T-helper 2 cell (primary cell): ENCODE results near the gene EFNA5.

Experiments used
- DNase-seq, 5 experiments: peaks; one replicate each; pipeline versions ENCODE4 v3.0.0 to v3.0.0-alpha.2; 2012 to 2022

Gene EFNA5

DNA sequence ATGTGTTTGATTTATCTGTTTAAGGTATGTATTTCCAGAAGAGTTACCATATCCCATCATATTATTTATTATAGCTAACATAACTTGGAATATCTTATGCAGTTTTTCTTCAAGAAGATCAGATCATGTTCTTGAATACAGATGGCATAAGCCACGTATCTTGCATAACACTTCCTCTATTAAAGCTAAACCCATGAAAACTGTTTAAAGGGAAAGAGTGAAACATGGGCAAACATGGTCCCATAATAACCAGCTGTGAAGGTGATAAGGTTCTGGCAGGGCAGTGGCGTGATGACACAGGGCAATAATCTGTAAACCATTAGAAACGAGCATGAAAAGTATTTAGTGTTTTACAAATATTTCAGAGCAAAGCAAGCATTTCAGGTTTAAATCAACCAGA, 34.2 kb downstream of the EFNA5 start:
- DNase-seq = no peak

DNA sequence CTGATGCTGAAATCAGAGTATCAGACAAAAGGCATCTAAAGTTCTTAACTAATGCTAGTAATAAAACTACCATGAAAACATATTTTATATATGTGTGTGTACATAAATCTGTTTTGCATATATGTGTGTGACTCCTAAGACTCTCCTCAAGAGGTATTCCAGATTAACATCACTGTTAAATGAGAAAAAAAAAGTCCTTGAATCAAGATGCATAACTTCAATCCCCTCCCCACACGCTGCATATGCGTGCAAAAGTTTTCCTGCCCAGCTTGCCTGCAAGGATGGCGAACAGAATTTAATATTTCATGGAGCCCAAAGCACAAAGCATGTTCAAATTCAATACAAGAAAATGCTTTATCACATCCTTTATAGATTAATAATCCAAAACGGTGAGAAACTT, 34.7 kb downstream of the EFNA5 start:
- no peak for DNase-seq

DNA sequence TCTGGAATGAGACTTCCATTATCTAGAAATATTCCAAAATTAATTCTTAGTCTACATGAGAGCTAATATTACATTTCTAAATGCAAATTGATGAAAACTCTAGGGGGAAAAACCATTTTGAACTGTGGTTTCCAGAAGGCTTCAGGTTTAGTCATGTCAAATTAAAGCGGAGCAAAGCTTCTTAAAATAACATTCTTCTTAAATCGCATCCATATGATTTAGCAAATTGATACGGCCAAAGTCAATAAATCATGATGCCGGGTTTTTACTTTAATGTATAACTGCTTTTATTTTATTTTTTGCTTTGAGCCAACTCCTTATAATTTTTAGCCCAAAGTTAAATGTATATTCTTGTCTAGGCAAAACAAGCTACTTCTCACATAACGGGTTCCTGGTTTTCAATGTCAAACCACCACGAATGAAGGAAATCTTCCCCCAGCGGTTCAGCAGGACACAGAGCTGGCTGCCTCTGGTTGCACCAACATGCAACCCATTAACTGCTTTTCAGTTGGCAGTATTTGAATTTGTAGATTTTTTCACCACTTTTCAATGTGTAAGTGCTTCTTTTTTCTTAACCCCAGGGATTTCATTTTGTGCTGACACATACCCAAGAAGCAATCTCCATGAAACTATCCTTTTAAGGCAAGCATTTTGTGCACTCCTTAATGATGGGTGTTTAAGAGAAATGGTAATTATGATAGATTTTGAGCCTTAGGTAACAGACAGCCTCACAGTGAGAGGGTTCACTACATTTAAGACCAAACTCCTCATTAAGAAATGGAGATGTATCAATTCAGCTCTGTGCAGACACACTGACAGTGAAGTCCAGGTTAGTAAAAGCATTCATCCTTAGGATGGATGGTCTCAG, 35.5 kb downstream of the EFNA5 start:
- no peak for DNase-seq

DNA sequence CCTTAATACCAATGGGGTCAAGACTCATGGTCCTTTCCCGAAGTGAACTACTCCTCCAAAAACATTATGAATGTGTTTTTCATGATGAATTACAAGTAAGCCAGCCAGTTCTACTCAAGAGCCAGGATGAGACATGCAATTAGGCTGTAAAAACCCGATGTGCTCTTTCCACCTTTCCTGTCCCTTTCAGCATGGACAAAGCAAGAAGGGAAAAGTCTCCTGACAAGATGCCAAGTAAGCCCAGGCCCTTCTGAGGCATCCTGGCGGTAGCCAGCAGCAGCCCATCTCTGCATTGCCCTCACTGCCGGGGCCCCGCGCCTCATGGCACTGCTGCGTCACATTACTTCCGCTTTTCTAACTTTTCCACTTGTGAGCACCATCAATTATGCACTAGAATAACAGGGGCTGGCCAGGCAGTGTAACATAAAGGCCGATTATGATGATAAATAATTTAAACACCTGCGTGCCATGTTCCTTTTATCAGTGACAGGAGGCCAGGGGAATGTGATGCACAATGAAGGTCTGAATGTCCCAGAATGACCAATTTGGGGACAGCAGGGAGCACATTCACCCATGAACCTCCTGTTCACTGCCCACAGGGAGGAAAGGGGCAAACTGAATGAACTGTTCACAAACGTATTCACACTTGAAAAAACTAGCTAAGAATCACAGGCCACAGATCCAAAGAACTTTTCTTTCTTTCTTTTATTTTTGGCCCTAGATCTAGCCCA, 37.4 kb downstream of the EFNA5 start:
- DNase-seq = no peak

DNA sequence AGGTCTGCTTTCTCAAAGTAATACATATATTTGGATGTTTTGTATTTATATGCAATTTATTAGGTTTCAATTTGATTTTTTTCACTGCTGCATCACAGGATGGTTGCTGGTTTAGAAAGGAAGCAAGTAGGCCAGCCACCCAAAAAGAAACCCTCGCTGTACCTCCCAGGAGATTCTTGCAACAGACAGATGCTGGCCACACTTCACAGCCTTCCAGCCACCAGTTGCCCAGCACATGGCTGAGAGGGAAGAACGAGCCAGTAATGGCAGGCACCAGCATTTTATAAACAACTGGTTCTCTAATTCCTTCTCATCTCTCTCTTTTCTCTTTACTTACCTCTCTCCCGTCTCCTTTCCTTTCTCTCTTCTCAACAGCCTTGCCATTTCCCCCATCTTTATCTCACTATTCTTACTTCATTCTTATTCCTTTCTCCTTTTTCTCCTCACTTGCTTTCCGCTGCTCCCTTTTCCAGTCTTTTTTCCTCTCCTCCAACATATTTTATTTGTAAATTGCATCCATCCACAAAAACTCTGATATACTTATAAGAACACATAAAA, 38.9 kb downstream of the EFNA5 start:
- DNase-seq = no peak

DNA sequence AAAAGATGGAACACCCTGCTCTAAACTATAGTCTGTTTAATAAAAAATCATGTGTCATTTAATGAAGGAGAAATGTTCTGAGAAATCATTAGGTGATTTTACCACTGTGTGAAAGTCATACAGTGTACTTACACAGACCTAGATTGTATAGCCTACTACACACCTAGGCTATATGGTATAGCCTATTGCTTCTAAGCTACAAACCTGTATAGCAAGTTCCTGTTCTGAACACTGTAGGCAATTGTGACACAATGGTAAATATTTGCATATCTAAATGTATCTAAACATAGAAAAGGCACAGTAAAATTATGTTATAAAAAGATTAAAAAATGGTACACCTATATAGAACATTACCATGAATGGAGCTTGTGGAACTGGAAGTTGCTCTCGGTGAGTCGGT, 40.6 kb downstream of the EFNA5 start:
- no peak for DNase-seq

DNA sequence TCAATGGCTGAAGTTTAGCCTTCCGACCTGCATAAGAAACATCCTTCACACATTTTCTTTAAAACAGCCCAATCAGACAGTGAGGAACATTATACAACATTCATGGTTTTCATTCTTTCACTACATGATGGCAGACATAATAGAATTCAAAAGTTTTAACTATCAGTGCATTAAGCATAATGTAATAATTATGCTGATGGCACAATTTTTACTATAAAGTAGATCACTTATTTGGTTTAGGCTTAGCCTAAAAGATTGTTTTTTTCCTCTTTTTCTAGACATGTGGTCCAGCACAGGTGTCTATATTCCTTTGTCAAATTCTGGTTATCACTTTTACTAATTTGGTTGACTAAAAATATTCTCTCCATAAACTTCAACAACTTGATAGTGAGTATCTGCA, 46.5 kb downstream of the EFNA5 start:
- DNase-seq = no peak

DNA sequence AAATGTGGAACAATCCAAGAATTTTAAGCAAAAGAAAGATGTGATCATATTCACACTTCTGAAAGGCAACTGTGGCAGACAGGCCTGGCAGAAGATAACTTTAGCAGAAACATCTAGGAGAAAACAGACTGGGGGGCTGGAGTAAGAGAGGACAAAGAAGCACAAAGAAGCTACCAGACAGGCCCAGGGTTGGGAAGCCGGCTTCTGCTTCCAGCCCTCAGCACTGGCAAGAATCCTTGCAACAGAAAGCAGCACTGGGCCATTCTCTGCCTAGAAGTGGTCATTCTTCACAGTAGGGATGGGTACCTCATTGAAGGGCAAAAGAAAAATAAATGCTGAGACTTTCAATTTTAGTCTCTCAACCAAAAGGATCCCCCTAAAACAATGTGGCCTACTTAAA, 49.6 kb downstream of the EFNA5 start:
- no peak for DNase-seq

DNA sequence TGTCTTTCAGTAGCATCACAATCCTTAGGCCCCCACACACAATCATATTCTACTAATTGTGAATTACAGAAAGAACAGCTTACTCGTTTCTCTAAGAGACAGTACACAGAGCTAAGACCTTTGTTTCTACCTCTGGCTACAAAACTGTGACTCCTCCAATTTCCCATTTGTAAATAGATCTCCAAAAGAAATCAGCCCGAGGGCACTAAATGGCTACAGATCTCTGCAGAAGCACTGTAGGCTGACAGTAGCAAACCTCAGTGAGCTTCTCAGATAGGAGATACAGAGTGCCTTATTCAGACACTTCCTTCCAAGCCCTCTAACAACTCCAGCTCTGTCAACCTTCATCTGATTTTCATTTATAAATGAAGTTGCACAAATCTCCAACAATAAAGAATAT, 51.0 kb downstream of the EFNA5 start:
- no peak for DNase-seq

DNA sequence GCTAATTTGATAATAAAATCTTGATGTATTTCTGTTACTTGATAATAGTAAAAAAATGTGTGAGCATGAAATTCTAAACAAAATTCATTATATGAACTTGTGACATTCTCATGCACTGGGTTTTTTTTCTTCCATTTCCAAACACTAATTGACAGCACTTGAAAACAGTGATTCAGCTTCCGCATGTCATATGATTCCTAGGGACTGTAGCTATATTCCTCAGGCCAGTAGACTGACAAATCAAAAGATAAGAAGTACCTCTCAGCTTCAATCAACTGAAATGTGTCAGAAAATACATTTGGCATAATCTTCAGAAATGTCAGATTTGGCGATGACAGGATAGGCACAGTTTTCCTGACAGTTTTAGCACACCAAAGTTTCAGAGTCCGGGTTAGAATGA, 52.5 kb downstream of the EFNA5 start:
- no peak for DNase-seq

DNA sequence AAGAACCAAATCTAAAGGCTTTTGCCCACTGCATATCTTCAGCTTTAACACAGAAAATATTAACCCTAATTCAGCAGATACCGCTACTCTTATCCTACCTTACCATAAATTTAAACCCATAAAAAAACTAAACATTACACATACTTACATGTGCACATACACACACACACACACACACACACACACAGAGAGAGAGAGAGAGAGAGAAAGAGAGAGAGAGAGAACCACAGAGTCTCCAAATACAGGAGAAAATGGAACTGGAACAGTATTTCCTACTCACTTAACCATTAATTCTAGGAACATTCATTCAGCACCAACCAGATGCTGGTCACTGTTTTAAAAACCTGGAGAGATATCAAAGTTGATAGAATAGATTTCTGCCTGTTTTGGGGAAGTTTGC, 53.7 kb downstream of the EFNA5 start:
- no peak for DNase-seq

DNA sequence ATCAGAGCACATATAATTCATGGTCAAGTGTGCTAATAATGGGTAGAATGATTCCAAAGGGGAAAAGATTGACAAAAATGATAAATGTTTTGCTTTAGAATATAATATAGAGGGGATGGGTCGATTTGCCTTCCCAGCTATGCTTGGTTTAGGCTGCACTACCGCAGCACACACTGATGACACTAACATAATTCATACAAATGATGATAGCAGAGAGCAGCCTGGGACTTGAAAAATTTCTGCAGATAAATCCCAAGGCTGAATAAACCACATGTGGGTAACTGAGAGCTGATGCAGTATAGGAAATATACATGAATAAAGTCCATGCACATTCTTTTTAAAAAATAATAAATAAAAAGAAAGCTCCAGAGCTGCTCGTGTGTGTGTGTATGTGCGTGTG, 54.5 kb downstream of the EFNA5 start:
- DNase-seq = no peak

DNA sequence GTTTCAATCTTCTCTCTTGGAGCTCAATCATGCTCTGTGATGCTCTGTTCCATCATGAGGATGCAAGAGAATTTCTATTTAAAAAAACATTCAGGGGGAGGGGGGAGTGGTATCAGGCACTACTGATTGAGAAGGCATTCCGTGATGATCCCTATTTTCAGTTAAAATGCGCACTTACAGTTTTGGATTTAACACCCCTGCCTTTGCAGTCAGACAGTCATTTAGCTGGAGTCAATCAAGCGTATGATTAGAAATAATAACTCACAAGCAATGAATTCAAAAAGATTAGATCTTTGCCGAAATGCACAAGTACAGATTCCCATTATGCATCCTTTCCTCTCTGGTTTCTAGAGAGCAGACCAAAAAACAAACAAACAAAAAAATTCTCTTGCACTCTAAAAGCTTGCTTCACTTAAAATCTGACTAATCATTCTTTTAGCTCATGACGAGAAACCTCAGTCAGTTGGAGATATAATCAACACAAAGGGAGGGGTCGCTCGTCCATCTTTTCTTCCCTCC, 55.4 kb downstream of the EFNA5 start:
- DNase-seq = no peak

DNA sequence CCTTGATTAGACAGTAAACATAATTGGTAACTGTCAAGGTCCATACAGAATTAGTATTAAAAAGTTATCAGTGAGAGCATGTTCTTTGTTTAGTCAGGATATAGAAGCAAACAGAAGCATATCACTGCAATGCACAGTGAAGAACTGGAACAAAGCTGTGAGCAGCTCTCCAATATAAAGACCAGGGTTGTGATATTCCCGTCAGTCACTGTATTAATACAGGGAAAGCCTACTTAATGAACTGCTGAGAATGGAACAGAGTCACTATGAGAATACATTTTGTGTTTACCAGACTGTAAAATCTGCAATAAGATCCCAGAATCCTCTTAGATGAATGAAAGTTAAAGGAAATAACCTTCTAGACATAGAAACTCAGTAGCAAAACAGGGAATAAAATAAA, 58.2 kb downstream of the EFNA5 start:
- no peak for DNase-seq

DNA sequence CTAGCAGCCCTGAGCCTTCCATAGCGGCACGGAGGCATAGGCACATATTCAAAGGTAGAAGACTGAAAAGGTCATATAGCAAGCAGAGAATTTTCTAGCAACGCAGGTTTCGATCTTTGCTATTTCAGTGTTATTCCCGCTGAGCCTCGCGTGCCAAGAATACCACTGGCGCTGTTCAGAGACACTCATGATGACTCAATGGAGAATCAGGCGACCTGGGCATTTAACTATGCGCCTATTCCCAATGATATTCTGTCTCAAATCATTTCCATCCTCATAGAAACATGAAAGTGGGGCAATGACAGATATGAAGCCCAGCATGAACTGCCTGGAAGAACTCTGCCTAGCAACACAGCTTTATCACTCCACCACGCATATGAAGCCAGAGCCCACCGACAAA, 59.9 kb downstream of the EFNA5 start:
- DNase-seq = no peak

DNA sequence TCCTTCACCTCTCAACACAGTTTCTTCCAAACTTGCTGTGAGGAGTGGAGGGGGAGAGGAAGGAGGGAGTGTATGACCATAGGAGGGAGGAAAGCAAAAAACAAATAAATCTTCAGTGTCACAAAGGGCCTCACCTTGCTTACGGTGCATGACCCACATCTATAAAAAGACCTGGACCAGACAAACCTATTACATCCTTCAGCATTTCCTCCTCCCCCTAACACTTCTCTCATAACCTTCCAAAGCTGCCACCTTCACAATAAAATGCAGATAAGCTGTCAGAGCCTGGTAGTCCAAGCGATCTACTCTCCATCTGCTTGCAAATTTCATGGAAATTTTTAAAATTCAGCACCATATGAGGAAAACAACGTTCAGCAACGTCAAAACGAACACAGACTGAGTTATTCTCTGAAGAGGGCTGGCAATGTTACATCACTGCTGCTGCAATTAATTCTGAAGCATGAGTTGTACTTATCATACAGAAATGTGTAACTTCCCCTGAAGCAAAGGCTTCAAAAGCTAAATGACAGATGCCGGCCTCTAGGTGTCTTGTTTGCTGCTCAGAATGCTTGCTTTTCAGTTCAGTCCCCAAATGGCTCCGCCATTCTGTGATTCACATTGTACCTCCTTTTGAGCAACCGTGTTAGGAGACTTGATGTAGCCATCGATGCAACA, 62.9 kb downstream of the EFNA5 start:
- no peak for DNase-seq

DNA sequence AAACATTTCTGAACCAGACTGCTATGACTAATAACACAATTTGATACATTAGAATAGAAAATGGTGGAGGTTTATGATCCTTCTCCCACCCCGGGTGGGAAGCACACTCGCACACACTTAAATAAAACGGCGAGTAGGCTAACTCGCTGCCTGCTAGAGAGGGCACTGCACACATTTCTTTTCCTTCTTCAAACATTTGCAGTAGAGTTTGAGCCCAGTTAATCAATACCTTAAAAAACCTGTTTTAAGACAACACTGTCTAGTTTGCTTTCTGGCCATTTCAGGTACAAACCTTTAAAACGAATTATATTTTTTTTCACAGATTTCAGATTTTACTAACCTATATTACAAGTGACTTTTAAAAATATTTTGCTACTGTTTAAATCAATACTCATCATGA, 63.5 kb downstream of the EFNA5 start:
- DNase-seq = no peak

DNA sequence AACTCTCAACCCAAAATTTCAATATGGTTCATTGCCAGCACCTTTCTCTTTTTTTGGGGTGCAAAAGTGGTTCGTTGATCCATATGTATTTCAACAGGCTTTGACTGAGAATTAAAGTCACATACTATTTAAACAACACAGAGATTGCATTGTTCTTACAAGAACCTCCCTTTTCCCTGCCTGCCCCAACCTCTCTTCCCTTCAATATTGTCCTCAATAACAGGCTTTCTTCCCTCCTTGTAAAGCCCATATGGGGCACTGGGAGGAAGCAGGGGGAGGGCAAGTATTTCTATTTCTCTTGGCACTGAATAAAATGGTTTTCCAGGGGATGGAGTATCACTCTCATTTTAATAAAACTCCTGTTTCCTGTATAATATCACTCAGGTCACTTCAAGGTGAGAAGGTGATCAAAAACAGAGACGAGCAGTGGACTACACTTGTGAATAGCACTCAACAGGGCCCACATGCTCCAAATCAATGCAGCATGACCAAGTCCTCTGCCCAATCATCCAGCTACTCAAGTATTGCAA, 65.1 kb downstream of the EFNA5 start:
- DNase-seq = no peak

DNA sequence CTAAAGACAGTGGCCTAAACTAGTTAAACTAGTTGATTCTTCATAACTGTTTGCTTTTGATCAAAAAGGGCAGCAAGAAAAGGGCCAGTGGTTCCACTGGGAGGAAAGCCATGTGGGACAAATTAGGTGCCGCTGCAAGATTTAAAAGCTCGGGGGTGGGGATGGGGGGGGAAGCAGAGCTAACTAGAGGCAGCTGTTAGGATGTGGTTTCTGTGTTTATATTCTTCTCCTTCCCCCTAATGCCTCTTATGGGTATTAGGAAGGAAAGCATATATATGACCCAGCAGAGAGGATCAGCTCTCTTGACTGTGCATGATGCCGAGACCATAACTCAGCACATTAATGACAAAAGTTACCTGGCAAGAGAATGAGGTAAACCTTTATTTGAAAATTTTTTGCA, 65.7 kb downstream of the EFNA5 start:
- peak in 1 of 5 experiments; percentile 1 for DNase-seq

DNA sequence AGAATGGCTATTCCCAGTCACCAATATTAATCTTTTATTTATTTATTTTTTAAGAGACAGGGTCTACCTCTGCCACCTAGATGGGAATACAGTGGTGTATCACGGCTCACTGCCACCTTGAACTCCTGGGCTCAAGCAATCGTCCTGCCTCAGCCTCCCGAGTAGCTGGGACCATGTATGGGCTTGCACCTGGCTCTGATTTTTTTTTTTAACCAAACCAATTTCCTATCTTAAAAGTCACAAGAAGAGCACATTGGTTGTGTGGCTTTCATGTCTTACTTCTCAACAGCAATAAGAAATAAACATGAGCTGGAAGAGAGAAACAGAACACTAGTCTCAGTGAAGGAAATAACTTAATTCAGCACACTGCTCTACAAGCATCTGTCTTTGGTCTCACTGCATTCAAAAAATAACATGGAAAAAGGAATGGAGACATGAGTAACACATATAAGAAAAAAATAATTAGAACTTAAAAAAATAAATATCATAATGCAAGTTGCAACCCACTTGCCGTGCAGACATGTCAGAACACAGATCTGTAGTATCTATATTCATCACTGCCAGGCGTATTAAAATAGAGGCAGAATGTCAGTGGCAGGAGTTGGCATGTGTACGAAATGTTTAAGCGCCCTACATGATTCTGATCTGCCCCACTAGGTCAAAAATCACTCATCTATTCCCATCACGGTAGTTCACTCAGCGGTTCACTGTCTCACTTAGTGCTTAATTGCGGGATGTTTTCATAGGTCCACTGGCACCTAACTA, 66.4 kb downstream of the EFNA5 start:
- no peak for DNase-seq

DNA sequence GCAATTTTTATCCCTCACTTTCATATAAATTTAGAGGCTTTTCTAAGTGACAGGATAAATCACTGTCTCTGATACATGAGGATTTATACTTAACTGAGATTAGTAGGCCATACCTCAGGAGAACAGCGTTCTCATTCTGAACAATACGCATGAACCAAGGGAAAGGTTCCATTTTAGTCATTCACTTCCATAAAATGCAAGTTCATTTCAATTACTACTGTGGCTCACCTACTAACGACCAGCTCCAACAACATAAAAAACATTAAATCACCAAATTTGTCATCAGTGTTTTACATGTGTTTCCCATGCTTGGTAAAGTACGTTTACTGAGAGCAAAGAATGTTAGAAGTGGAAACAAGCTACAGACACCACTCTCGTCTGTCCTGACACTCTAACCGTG, 67.4 kb downstream of the EFNA5 start:
- DNase-seq = no peak

DNA sequence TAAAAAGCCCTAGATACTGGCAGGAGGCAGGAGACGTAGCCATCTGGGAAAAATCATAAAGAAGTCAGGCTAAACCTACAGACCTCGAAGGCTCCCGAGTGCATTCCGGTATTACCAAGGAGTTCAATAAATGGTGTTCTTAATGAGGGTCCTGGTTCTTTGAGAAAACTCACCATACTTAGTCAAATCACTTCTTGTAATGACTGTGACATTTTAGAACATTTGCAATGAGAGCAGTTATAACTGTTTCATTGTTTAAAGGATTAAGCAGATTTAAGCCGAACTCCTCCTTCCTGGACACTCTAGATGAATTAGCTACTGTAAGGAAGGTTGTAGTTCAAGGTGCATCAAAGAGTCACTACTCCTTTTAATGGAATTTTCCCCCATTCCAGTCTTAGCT, 67.8 kb downstream of the EFNA5 start:
- no peak for DNase-seq
